Islet precursor cell (in vitro differentiated cells): ENCODE data around the gene ORAI3.
A peak's percentile ranks its signal among the peaks of the same experiment; 100 is the strongest.

Experiments used
- DNase-seq: peaks from one replicate; pipeline ENCODE4 v3.0.0-alpha.2; 2018

Gene ORAI3

DNA sequence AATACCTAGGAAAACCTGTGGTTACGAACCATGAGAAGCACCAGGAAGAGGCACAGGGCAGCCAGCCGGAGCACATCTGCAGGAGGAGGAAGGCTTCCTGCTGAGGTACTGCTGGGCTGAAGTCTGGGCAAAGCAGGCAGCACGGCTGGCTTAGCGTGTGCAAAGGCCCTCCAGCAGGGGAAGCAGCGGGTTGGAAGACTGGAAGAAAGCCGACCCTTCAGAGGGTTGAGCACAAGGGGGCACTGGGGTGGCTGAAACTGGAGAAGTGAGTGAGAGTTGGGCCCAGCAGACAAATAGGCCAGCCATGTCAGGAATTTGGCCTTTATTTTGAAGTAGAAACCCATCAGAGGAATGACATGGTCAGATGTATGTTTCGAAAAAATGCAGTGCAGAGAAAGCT, 24.0 kb downstream of the ORAI3 start:
- peak; percentile 72 for DNase-seq

DNA sequence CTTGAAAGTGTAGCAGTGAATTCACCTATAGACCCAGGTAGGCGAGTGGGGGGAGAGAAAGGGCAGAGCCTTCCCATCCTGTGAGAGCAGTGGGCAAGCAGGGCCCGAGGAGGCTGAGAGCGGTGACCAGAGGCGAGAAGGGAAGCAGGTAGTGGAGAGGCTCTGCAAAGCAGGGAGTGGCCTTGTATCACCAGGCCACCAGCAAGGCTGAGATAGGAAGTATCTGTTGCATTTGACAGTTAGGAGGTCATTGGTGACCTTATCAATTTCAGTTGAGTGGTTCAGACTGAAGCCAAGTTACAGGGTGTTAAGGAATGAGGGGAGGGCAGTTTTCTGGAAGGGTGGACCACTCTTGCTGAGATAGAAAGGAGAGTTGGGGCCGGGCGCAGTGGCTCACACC, 25.5 kb downstream of the ORAI3 start:
- DNase-seq: no peak

DNA sequence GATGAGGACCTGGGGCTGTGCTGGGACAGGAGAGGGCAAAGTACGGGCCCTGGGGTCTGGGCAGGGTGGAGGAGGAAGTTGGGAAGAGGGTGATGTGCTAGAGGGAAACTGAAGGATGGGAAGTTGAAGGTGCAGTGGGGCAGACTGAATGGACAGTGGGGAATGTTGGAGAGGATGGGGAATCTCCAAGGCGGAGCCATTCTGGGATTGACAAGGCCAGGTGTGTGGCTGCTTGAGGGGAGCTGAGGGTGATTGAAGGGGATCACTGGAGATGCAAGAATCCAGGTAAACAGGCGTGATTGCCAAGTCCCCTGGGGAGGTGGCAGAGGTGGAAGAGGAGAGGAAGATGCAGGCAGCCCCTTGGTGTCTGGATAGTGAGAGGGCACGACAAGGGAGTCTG, 27.6 kb downstream of the ORAI3 start:
- DNase-seq: no peak

DNA sequence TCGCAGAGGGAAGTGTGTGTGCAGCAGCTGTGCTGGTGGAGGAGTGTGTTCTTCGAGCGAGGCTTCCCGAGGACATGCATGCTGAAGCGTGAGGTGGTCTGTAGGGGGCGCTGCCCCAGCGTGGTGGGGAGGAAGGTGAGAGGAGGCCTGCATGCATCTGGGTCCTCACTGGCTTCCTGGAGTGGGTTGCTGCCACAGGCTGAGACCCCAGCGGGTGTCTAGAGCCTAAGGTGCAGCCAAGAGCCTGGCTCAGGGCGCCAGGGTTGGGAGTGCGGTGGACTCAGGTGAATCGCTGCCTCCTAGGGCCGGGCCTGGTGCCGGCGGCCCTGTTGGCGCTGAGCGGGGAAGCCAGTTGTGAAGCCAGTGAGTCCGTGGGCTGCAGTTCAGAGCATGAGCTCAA, 28.6 kb downstream of the ORAI3 start:
- DNase-seq: no peak

DNA sequence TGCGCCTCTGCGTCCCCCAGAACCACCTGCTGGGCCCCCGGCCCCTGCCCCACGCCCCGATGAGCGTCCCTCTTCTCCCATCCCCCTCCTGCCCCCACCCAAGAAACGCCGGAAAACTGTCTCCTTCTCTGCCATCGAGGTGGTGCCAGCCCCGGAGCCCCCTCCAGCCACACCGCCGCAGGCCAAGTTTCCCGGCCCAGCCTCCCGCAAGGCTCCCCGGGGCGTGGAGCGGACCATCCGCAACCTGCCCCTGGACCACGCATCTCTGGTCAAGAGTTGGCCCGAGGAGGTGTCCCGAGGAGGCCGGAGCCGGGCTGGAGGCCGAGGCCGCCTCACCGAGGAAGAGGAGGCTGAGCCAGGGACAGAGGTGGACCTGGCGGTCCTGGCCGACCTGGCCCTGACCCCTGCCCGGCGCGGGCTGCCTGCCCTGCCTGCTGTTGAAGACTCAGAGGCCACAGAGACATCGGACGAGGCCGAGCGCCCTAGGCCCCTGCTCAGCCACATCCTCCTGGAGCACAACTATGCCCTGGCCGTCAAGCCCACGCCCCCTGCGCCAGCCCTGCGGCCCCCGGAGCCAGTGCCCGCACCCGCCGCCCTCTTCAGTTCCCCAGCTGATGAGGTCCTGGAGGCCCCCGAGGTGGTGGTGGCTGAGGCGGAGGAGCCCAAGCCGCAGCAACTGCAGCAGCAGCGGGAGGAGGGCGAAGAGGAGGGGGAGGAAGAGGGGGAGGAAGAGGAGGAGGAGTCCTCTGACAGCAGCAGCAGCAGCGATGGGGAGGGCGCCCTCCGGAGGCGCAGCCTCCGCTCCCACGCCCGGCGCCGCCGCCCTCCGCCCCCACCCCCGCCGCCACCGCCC, 30.5 kb downstream of the ORAI3 start:
- DNase-seq: no peak

DNA sequence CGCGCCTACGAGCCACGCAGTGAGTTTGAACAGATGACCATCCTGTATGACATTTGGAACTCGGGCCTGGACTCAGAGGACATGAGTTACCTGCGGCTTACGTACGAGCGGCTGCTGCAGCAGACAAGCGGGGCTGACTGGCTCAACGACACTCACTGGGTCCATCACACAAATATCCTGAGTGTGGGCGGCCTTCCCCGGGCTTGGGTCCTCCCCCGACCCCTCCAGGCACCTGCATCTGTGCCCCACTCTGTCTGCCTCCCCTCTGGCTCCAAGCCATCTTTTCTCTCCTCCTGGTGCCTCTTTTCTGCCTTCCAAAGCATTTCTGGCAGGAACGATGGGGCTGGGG, 31.1 kb downstream of the ORAI3 start:
- DNase-seq: no peak

DNA sequence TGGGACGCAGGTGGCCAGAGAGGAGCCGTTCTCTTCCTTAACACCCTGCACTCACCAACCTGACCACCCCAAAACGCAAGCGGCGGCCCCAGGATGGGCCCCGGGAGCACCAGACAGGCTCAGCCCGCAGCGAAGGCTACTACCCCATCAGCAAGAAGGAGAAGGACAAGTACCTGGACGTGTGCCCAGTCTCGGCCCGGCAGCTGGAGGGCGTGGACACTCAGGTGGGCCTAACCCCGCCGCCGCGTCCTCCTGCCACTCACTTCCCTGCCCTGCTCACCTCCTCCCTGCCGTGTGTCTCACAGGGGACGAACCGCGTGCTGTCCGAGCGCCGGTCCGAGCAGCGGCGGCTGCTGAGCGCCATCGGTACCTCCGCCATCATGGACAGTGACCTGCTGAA, 31.6 kb downstream of the ORAI3 start:
- DNase-seq: no peak

DNA sequence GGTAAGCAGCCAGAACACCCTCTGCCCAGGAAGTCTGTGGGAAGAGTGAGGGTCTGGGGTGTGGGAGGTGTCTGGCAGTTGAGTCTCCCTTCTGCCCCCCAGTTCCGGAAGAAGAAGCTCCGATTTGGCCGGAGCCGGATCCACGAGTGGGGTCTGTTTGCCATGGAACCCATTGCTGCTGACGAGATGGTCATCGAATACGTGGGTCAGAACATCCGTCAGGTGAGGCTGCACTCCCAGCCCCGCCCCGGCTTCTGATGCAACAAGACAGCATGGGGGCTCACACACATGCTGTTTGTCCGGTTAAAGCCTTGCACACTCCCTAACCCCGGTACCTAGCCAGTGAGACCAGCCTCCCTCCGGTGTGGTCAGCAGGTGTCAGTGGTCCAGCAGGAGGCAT, 32.1 kb downstream of the ORAI3 start:
- DNase-seq: no peak

DNA sequence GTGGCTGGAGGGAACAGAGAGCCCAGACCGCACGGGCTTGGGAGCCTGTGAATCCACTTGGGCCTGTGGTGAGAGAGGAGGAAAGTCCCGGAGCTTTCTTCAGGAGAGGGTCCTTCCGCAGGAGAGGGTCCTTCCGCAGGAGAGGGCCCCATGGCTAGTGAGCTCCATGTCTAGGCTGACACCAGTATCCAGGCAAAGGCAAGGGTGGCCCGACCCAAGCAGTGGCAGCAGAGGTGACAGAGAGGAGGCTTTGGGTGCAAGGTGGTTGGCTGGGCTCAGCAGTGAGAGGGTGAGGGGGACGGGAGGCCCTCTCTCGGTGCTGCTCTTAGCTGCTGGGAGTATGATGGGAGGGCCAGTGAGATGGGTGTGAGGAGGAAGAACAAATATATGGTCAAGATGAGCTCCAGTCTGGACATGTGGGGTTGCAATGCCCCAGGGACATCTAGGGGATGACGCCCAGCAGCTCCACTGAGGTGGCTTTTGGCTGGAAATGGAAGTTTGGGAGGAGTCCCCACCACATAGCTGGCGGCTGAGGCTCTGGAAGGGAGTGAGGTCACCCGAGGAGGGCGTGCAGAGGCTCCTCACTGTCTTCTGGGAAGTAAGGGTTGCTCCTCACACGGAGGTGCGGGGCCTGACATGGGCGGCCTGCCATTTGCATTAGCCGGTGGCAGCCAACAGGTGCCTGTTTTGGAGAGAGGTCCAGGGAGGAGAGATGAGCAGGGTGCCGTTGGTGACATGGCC, 33.9 kb downstream of the ORAI3 start:
- DNase-seq: no peak

DNA sequence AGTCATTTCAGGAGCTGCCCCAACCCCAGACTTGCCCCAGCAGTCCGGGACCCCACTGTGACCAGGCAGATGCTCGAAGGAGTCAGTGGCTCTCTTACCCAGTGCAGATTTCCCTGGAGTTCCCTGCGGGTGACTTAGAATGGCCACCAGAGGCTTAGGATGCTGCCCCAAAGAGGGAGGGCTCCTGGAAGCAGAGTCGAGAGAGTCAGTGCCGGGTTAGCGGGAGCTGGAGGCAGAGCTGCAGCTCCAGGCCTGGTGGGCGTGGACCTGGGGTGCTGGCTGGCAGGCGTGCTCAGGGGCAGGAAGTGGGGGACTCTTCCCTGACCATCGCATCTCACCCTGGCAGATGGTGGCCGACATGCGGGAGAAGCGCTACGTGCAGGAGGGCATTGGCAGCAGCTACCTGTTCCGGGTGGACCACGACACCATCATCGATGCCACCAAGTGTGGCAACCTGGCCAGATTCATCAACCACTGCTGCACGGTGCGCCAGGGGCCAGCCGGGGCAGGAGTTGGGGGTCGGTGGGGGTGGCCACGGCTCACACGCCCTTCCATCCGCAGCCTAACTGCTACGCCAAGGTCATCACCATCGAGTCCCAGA, 34.5 kb downstream of the ORAI3 start:
- DNase-seq: no peak

DNA sequence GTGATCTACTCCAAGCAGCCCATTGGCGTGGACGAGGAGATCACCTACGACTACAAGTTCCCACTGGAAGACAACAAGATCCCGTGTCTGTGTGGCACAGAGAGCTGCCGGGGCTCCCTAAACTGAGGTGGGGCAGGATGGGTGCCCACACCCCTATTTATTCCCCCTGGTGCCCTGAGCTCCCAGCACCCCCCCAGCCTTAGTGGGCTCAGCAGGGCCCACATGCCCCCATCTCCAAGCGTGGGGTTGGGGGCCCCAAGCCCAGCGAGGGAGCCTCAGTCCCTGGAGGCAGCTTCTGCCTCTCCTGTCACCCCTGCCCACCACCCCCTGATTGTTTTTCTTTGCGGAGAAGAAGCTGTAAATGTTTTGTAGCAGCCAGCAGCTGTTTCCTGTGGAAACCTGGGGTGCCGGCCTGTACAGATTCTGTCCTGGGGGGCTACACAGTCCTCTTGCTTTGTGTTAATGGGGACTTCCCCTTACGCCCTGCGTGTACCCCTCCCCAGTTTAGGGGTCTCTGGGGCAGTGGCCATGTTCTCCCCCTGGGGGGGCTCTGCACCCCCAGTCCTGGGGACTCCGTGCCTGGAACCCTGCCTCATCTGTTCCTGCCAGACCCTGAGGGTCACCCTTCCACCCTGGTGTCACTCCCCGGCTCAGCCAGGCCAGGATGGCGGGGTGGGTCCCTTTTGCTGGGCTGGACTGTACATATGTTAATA, 35.2 kb downstream of the ORAI3 start:
- DNase-seq: no peak

DNA sequence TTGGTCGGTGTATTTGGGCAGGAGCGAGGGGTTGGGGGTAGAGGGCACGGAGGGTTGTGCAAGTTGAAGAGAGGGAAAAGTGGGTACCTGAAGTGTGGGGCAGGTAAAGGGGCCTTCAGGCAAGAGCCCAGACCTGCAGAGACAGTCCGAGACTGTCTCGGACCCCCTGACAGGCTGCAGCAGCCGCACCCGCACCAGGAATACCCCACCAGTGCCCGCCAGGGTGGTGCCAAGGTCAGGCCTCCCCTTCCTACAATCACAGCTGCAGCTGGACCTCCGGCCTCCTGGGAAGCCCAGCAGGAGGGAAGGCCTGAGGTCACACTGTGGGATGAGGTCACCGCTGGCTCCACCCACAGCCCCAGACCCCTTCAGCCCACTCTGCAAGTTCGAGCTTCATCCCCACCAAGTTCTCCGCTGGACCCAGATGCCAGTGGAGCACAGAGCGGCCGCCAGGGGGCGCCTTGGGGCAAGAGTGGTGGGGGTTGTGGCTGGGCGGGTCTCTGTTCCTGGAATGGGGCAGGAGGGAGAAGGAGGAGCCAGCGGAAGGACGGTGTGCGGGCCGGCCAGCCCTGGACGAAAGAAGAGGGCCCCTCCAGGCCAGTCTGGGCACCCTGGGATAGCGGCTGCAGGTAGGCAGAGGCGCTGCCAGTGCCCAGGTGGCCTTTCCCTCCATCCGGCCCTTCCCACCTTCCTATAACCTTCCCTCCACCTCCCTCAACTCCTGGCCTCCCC, 36.0 kb downstream of the ORAI3 start, which contains the start of gene HSD3B7:
HSD3B7 (plus strand) TSS at position 539 of the 732 bp plus-strand sequence. CDS start 452 bp downstream, outside the sequence.
- peak; percentile 99 for DNase-seq

DNA sequence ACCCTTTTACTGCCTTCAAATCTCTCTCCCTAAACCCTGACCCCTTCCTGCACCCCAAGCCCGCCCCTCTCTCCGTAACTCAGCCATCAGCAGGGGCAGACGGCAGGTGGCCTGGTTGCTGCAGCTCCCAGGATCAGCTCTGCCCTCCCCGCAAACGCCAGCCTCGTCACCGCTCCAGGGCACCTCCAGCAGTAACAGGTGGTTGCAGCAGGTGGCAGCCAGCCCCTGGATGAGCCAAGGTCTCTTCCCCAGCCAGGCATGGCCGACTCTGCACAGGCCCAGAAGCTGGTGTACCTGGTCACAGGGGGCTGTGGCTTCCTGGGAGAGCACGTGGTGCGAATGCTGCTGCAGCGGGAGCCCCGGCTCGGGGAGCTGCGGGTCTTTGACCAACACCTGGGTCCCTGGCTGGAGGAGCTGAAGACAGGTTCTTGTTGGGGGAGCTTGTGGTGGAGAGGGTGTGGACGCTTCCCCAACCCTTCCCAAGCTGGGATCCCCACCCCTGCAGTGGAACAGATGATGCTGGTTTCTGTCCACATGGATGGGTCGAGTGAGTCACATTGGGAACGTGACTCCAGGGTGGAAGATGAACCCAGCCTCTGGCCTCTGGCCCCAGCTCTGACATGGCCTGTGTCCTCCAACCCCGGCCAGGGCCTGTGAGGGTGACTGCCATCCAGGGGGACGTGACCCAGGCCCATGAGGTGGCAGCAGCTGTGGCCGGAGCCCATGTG, 36.7 kb downstream of the ORAI3 start:
- no peak for DNase-seq

DNA sequence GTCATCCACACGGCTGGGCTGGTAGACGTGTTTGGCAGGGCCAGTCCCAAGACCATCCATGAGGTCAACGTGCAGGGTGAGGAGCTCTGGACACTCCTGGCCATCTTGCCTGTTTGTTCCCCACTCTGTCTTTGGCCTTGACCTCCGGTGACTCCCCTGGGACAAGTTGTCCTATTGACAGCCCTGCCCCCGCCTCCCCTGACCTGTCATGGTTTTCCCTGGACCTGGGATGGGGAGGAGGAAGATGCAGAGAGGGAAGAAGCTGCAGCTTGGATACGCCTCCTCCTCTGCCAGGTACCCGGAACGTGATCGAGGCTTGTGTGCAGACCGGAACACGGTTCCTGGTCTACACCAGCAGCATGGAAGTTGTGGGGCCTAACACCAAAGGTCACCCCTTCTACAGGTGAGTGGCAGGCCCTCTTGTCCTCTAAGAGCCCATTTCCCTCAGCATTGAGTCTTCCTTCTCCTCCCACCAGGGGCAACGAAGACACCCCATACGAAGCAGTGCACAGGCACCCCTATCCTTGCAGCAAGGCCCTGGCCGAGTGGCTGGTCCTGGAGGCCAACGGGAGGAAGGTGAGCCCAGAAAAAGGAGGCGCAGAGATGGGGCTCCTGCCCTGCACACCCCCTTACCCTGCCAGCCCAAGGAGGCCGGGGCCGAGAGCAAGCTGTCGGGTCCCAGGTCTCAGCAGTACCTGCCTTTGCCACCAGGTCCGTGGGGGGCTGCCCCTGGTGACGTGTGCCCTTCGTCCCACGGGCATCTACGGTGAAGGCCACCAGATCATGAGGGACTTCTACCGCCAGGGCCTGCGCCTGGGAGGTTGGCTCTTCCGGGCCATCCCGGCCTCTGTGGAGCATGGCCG, 37.5 kb downstream of the ORAI3 start:
- DNase-seq: no peak

DNA sequence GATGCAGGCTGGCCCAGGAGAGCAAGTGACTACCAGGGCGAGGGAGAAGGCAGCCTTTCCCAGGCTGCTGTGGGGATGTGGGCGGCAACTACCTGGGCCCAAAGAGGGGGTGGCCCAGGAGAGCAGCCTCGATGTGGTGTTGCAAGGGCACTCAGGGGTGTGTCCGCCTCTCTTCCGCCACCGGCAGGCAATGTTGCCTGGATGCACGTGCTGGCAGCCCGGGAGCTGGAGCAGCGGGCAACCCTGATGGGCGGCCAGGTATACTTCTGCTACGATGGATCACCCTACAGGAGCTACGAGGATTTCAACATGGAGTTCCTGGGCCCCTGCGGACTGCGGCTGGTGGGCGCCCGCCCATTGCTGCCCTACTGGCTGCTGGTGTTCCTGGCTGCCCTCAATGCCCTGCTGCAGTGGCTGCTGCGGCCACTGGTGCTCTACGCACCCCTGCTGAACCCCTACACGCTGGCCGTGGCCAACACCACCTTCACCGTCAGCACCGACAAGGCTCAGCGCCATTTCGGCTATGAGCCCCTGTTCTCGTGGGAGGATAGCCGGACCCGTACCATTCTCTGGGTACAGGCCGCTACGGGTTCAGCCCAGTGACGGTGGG, 38.8 kb downstream of the ORAI3 start:
- no peak for DNase-seq

DNA sequence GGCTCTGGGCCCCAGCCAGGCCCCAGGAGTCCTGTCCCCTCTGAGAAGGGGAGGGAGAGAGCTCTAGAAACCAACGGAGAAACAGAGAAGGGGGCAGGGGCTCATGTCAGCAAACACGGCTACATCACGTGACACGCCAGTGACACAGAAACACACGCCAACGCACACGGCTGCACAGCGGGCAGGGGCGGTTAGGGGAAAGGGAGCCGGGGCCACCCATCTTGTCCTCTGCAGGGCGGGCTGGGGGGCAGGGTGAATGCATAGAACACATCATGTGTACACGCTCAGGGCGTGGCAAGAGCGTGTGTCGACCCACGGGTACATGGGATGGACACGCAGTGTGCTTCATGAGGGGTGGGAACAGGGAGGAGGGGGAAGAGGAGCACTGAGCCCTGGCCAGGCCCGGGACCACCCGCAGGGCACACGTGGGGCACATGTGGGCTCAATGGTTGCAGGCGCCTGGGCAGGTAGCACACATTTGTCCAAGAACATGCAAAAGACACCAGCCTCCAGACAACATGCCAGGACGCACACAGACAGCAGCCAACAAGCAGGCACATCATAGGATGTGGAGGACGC, 40.7 kb downstream of the ORAI3 start:
- no peak for DNase-seq

DNA sequence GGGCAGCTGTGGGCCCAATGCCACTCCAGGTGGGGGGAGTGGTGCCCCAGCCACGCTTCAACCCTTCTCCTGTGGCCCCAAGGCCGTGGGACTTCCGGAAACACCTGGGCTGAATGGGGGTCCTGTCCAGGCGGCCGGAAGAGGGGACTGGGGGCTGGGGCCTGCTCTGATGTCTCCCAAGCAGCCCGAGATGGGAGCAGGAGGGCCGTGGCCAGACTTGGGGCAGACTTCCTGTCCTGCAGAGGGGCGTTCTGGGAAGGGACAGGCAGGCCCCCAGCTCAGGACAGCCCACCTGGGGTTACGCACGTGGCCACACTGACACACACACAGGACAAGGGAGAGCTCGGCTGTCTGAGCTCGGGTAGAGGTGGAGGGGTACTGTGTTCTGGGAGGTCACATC, 41.2 kb downstream of the ORAI3 start:
- DNase-seq: no peak

DNA sequence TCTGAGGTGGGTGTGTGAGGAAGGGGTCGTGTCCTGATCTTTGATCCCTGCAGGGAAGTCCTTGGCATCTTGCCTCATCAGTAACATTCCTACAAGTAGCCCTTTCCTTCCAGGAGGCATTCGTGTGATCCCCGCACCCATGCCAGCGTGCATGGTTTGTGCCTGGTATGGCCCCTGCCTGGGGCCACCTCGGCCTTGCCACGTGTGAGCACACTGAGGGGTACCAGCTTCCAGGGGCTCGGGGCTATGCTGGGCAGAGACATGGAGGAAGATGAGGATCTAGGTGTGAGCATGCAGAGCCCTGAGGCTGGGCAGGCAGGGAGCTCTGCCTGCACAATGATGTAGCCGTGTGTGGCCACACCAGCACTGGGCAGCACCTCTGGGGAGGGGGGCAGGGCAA, 42.2 kb downstream of the ORAI3 start:
- no peak for DNase-seq

DNA sequence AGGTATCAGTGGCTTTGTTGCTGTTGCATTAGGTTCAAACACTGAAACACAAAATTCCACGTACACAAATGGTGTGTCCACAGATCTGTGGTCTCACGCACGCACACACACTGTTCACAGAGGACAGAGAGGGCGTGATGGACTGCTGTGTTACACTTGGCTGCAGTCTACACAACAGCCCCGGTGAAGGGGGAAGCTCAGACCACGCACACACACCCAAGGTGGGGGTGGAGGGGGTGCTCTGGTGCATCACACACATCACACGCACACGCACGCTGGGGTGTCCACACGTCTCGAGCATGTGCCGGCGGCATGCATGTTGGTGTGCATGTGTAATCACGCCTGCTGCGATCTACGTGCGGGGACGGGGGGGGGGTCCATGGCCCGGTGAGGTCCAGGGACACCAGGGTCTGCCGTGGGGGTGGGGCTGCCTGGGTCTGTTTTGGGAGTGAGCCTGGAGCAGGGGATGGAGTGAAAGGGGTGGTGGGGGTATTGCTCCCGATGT, 43.5 kb downstream of the ORAI3 start:
- DNase-seq: no peak
